HL-60 (cell line): ENCODE measurements around the gene PIK3R5.

ENCODE experiments used
- DNase-seq, 2 experiments: peaks; one replicate each; pipeline ENCODE4 v3.0.0-alpha.2; 2010 to 2020; ENCODE audit warnings: low read depth in 1 of 2, low spot score in 1 of 2
- H3K27ac ChIP-seq: fragments of 250-450 bp; sonication (Bioruptor Pico); replicated peaks from 2 replicates; pipeline ENCODE4 v1.5.1; 2020; ENCODE audit warnings: mild to moderate bottlenecking, moderate library complexity
- H3K27me3 ChIP-seq: fragments of 250-450 bp; sonication (Bioruptor Pico); 2 replicates; pipeline ENCODE4 v1.5.1; 2021; ENCODE audit warnings: mild to moderate bottlenecking, moderate library complexity; ENCODE audit not compliant: insufficient read depth, poor library complexity, severe bottlenecking
- H3K4me3 ChIP-seq: replicated peaks from 2 replicates; pipeline ENCODE4 v1.5.1; 2011; ENCODE audit warnings: mild to moderate bottlenecking, control low read depth, low read length; ENCODE audit not compliant: insufficient read depth
- GABPA ChIP-seq: IDR thresholded peaks from 2 replicates; pipeline ENCODE4 v1.6.1; 2012; ENCODE audit warnings: low read depth
- POLR2AphosphoS5 ChIP-seq: IDR thresholded peaks from 2 replicates; pipeline ENCODE4 v1.6.1; 2012; ENCODE audit warnings: low read depth
- SPI1 ChIP-seq: IDR thresholded peaks from 2 replicates; pipeline ENCODE4 v1.6.1; 2012; ENCODE audit warnings: low read depth, mild to moderate bottlenecking, borderline replicate concordance
- TF ChIP-seq, protein P1 (sequence below): IDR thresholded peaks from one replicate; pipeline ENCODE4 v1.5.1; 2011; ENCODE audit warnings: low read length, control low read depth, inconsistent platforms; ENCODE audit not compliant: insufficient read depth
- TF ChIP-seq, protein P2 (sequence below): IDR thresholded peaks from 2 replicates; pipeline ENCODE4 v1.6.1; 2012; ENCODE audit warnings: low read depth; ENCODE audit not compliant: insufficient replicate concordance

PIK3R5 gene

GRCh38 chr17:8873801-8874715 is 91.4 kb downstream of the PIK3R5 start:
- TF ChIP-seq, protein P1, sequence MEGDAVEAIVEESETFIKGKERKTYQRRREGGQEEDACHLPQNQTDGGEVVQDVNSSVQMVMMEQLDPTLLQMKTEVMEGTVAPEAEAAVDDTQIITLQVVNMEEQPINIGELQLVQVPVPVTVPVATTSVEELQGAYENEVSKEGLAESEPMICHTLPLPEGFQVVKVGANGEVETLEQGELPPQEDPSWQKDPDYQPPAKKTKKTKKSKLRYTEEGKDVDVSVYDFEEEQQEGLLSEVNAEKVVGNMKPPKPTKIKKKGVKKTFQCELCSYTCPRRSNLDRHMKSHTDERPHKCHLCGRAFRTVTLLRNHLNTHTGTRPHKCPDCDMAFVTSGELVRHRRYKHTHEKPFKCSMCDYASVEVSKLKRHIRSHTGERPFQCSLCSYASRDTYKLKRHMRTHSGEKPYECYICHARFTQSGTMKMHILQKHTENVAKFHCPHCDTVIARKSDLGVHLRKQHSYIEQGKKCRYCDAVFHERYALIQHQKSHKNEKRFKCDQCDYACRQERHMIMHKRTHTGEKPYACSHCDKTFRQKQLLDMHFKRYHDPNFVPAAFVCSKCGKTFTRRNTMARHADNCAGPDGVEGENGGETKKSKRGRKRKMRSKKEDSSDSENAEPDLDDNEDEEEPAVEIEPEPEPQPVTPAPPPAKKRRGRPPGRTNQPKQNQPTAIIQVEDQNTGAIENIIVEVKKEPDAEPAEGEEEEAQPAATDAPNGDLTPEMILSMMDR, result no peak
- TF ChIP-seq POLR2AphosphoS5, result no peak
- TF ChIP-seq, protein P2, sequence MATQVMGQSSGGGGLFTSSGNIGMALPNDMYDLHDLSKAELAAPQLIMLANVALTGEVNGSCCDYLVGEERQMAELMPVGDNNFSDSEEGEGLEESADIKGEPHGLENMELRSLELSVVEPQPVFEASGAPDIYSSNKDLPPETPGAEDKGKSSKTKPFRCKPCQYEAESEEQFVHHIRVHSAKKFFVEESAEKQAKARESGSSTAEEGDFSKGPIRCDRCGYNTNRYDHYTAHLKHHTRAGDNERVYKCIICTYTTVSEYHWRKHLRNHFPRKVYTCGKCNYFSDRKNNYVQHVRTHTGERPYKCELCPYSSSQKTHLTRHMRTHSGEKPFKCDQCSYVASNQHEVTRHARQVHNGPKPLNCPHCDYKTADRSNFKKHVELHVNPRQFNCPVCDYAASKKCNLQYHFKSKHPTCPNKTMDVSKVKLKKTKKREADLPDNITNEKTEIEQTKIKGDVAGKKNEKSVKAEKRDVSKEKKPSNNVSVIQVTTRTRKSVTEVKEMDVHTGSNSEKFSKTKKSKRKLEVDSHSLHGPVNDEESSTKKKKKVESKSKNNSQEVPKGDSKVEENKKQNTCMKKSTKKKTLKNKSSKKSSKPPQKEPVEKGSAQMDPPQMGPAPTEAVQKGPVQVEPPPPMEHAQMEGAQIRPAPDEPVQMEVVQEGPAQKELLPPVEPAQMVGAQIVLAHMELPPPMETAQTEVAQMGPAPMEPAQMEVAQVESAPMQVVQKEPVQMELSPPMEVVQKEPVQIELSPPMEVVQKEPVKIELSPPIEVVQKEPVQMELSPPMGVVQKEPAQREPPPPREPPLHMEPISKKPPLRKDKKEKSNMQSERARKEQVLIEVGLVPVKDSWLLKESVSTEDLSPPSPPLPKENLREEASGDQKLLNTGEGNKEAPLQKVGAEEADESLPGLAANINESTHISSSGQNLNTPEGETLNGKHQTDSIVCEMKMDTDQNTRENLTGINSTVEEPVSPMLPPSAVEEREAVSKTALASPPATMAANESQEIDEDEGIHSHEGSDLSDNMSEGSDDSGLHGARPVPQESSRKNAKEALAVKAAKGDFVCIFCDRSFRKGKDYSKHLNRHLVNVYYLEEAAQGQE, result no peak
- no peak for TF ChIP-seq SPI1
- TF ChIP-seq GABPA, result no peak
- no peak for DNase-seq

GRCh38 chr17:8872705-8873435 is 92.6 kb downstream of the PIK3R5 start:
- H3K27me3 ChIP-seq, result no peaks in the 10 kb centered on the region
- H3K27ac ChIP-seq, result peak overlapping the region; percentile 57
- no peak for DNase-seq
- no peak overlapping the region for H3K4me3 ChIP-seq
- TF ChIP-seq, protein P2, result no peak
- TF ChIP-seq SPI1, result no peak
- no peak for TF ChIP-seq GABPA
- TF ChIP-seq POLR2AphosphoS5, result no peak
- TF ChIP-seq, protein P1, result no peak

More at GRCh38 chr17:8873801-8874715, 91.4 kb downstream of the PIK3R5 start:
- H3K27me3 ChIP-seq, result no peaks in the 10 kb centered on the region
- no peak overlapping the region for H3K27ac ChIP-seq
- H3K4me3 ChIP-seq, result no peak overlapping the region

GRCh38 chr17:8872036-8872704 is 93.3 kb downstream of the PIK3R5 start:
- no peak for TF ChIP-seq POLR2AphosphoS5
- TF ChIP-seq, protein P1, result no peak
- no peak for TF ChIP-seq GABPA
- TF ChIP-seq SPI1, result no peak; the same call in 1 of the 2 replicates
- TF ChIP-seq, protein P2, result no peak
- H3K4me3 ChIP-seq, result no peak overlapping the region
- H3K27ac ChIP-seq, result peak overlapping the region; percentile 57
- no peaks in the 10 kb centered on the region for H3K27me3 ChIP-seq
- DNase-seq, result peak in 1 of 2 experiments; percentile 54
